ENCODE data around the gene IGSF23.
"Not testable (repeated sequence)": the region's sequence is repeated elsewhere in the genome, so short reads cannot be mapped to it uniquely, and the experiment has no call there.

DNA sequence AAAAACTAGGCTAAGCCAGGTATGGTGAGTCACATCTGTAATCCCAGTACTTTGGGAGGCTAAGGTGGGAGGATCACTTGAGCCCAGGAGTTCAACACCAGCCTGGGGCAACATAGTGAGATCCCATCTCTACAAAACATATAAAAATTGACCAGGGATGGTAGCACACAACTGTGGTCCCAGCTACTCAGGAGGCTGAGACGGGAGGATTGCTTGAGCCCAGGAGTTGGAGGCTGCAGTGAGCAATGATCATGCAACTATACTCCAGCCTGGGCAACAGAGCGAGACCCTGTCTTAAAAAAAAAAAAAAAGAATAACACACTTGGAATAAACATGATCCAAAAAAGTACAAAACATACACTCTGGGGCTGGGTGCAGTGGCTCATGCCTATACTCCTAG, 56.7 kb downstream of the IGSF23 start:
- TF ChIP-seq, protein P1, sequence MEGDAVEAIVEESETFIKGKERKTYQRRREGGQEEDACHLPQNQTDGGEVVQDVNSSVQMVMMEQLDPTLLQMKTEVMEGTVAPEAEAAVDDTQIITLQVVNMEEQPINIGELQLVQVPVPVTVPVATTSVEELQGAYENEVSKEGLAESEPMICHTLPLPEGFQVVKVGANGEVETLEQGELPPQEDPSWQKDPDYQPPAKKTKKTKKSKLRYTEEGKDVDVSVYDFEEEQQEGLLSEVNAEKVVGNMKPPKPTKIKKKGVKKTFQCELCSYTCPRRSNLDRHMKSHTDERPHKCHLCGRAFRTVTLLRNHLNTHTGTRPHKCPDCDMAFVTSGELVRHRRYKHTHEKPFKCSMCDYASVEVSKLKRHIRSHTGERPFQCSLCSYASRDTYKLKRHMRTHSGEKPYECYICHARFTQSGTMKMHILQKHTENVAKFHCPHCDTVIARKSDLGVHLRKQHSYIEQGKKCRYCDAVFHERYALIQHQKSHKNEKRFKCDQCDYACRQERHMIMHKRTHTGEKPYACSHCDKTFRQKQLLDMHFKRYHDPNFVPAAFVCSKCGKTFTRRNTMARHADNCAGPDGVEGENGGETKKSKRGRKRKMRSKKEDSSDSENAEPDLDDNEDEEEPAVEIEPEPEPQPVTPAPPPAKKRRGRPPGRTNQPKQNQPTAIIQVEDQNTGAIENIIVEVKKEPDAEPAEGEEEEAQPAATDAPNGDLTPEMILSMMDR (IDR thresholded peaks at IDR 0.05) = not testable (repeated sequence)
- not testable (repeated sequence) for TF ChIP-seq EZH2 (IDR thresholded peaks at IDR 0.05; ENCODE audit: borderline replicate concordance, insufficient read depth, low read depth, low read length, poor library complexity, severe bottlenecking)

Data from B cell (primary cell).